GM12878 (cell line): ENCODE data around the gene ZNF213. TPM values are rescaled to one million over a fixed set of nuclear protein-coding genes. Genes with fewer than 3 reads are reported as not detected.
A peak's percentile ranks its signal among the peaks of the same experiment; 100 is the strongest.

Experiments used
- ATAC-seq: fragments of 200-7000 bp; cut with Tn5 transposase; 3 replicates; pipeline ENCODE4 v1.9.1; 2020; ENCODE audit warnings: mild to moderate bottlenecking, moderate library complexity
- BruUV-seq: library from RNA; stranded (reverse); fragments of 400-500 nt; replicated peaks from 2 replicates; lab custom pipeline; 2021; lab: Mats Ljungman, UMichigan
- CTCF ChIA-PET: fragments of 300-600 bp; sonication (Branson Sonifier 250); formaldehyde crosslinking; extraction: SDS; loops from one replicate; lab custom pipeline; 2021; ENCODE audit warnings: inconsistent platforms; lab: Yijun Ruan, JAX
- POLR2A ChIA-PET: fragments of 350-600 bp; formaldehyde crosslinking; extraction: SDS; loops from one replicate; lab custom pipeline; 2021; ENCODE audit warnings: inconsistent platforms; lab: Charles Lee
- RAD21 ChIA-PET: fragments of 300-600 bp; sonication (Branson Sonifier 250); formaldehyde crosslinking; loops from one replicate; lab custom pipeline; 2023; ENCODE audit warnings: antibody characterized with exemption; ENCODE audit not compliant: unreplicated experiment; lab: Charles Lee
- SMC1A ChIA-PET: fragments of 300-600 bp; sonication (Branson Sonifier 250); formaldehyde crosslinking; loops from one replicate; lab custom pipeline; 2023; ENCODE audit not compliant: unreplicated experiment, uncharacterized antibody; lab: Charles Lee
- DNase-seq: peaks from one replicate; pipeline ENCODE4 v3.0.0-alpha.2; 2011; ENCODE audit warnings: low read depth, low spot score
- FAIRE-seq: peaks from 3 replicates; lab custom pipeline; 2011; peaks lifted over from hg19 to GRCh38; lab: Jason Lieb, UNC
- H2AFZ ChIP-seq: 2 replicates; pipeline ENCODE4 v1.6.0; 2011; ENCODE audit warnings: low read depth, low read length, control low read depth; ENCODE audit not compliant: control insufficient read depth
- H3K27ac ChIP-seq: 2 replicates; pipeline ENCODE4 v1.5.1; 2011; ENCODE audit warnings: control low read depth; ENCODE audit not compliant: control insufficient read depth, insufficient read depth
- H3K27me3 ChIP-seq, 2 experiments: replicated peaks in 1 of 2; 2 replicates each; pipeline versions ENCODE4 v1.6.0 to v1.6.1; 2011; ENCODE audit warnings: low read length in 1 of 2; ENCODE audit not compliant: control insufficient read depth in 2 of 2, insufficient read depth in 2 of 2
- H3K36me3 ChIP-seq, 2 experiments: 2 replicates each; pipeline ENCODE4 v1.5.1; 2011; ENCODE audit warnings: low read length in 1 of 2; ENCODE audit not compliant: control insufficient read depth in 2 of 2, insufficient read depth in 2 of 2
- H3K4me1 ChIP-seq: 2 replicates; pipeline ENCODE4 v1.6.1; 2011; ENCODE audit warnings: mild to moderate bottlenecking, low read length, moderate library complexity, mixed read lengths; ENCODE audit not compliant: control insufficient read depth, insufficient read depth
- H3K4me2 ChIP-seq: 2 replicates; pipeline ENCODE4 v1.6.0; 2011; ENCODE audit warnings: control low read depth; ENCODE audit not compliant: control insufficient read depth, insufficient read depth
- H3K4me3 ChIP-seq: fragments of 200-600 bp; sonication (generic); 2 replicates; pipeline ENCODE4 v1.5.1; 2016
- H3K79me2 ChIP-seq: 2 replicates; pipeline ENCODE4 v1.6.0; 2011; ENCODE audit warnings: low read length; ENCODE audit not compliant: control insufficient read depth, insufficient read depth
- H3K9ac ChIP-seq: 2 replicates; pipeline ENCODE4 v1.8.0; 2011; ENCODE audit warnings: low read length, control low read depth, mixed read lengths; ENCODE audit not compliant: control insufficient read depth, insufficient read depth
- H3K9me3 ChIP-seq: replicated peaks from 3 replicates; pipeline ENCODE4 v1.5.1; 2011; ENCODE audit warnings: mild to moderate bottlenecking, low read length; ENCODE audit not compliant: control insufficient read depth, insufficient read depth
- H4K20me1 ChIP-seq: 2 replicates; pipeline ENCODE4 v1.6.0; 2011; ENCODE audit not compliant: control insufficient read depth, insufficient read depth
- IRF4 ChIP-seq: IDR thresholded peaks from 2 replicates; pipeline ENCODE4 v1.6.1; 2011; ENCODE audit warnings: low read depth, low read length
- NFXL1 ChIP-seq: fragments of 450-650 bp; IDR thresholded peaks from 2 replicates; pipeline ENCODE4 v1.6.1; 2017; ENCODE audit warnings: antibody characterized with exemption, mild to moderate bottlenecking, borderline replicate concordance
- SUPT20H ChIP-seq: IDR thresholded peaks from 2 replicates; pipeline ENCODE4 v1.6.1; 2011; ENCODE audit warnings: low read depth, mild to moderate bottlenecking, low read length, moderate library complexity, borderline replicate concordance; ENCODE audit not compliant: control insufficient read depth
- TCF12 ChIP-seq: IDR thresholded peaks from 2 replicates; pipeline ENCODE4 v1.6.1; 2011; ENCODE audit warnings: low read depth, mild to moderate bottlenecking, low read length
- ZBTB4 ChIP-seq: fragments of 450-650 bp; formaldehyde crosslinking; IDR thresholded peaks from 2 replicates; pipeline ENCODE4 v1.4.0; 2022; ENCODE audit warnings: mild to moderate bottlenecking, moderate library complexity
- ZNF687 ChIP-seq: fragments of 450-650 bp; IDR thresholded peaks from 2 replicates; pipeline ENCODE4 v1.6.1; 2017; ENCODE audit warnings: mild to moderate bottlenecking, moderate library complexity
- WGBS: methylation state at CpG from one replicate; pipeline ENCODE4 v1.1.6; 2016; ENCODE audit warnings: low lambda C conversion rate; ENCODE audit not compliant: insufficient replicate concordance, insufficient coverage; ENCODE audit errors: missing lambda C conversion rate; 5-methylcytosine and 5-hydroxymethylcytosine counted together
- in situ Hi-C: fragments of 300-500 bp; cut with MboI; formaldehyde crosslinking; loops from 9 replicates; pipeline ENCODE4 v1.14.3; 2018; ENCODE audit warnings: mixed read lengths
- intact Hi-C: fragments of 100-400 bp; cut with micrococcal nuclease; formaldehyde crosslinking; loops from one replicate; pipeline ENCODE4 v1.14.2; 2022; ENCODE audit not compliant: unreplicated experiment
- polyA plus RNA-seq, 11 experiments: library from polyadenylated mRNA; depleted of rRNA in 4 of 11; unstranded in 6 of 11; stranded (reverse) in 5 of 11; fragments of >200 nt; fragmentation: Nextera tagmentation in 4 of 11; fragmentation: Illumina TruSeq in 1 of 11; extraction: Ambion mirVana in 4 of 11; extraction: Trizol in 1 of 11; gene quantifications; 1 replicate in 1 of 11; 2 replicates in 10 of 11; pipeline versions ENCODE4 v1.2.1 to v1.2.3, GENCODE V29; 2011 to 2016; ENCODE audit warnings: inconsistent platforms in 2 of 11, missing spikeins in 2 of 11, low read depth in 1 of 11
- total RNA-seq, 4 experiments: library from RNA; depleted of rRNA in 3 of 4; stranded (reverse); fragments of >200 nt in 3 of 4; fragmentation: Illumina TruSeq in 1 of 4; extraction: Trizol in 1 of 4; gene quantifications; 2 replicates each; pipeline versions ENCODE4 v1.2.1 to v1.2.3, GENCODE V29; 2013 to 2021
- TF ChIP-seq, protein P1 (sequence below): fragments of 450-650 bp; IDR thresholded peaks from 2 replicates; pipeline ENCODE4 v1.6.1; 2016; ENCODE audit warnings: mild to moderate bottlenecking

The ZNF213 gene
- total and polyA plus RNA-seq, 10 of the 15 experiments (the other 5 are each of a cell fraction or from before 2014, with no cell fraction given), result 0.53 to 9.4 (median 1.1) TPM

DNA sequence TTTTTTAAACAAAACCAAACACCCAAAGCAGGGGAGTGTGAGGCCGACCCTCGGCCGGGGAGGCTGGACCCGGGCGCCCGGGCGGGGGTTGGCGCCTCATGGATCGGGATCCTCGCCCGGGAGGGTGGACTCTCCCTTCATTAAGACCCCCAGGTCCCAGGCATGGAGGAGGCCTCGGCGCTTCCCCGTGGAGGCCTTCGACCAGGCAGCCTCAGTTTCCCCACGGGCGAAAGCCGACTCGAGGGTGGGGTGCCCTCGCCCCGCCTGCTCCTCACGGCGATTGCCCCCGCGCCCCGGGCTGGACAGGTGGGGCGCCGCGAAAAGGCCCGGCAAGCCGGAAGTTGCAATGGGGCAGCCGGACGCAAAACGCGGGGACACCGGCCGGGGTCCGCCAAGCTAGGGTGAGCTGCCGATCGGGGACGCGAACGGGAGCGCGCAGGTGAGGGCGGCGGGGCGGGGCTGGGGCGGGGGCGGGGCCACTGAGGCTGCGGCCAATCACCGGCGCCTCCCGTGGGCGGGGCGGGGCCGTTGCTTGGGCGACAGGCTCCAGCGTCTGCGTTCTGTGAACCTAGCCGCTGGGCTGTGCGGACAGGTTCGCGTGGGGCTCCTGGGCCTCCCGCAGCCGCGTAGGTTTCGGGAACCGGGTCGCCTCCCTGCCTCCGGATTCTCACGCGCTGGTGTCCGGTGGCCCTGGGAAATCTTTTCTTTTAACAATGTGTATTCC, 28.5 kb upstream of the ZNF213 start (continued):
- no peak for TF ChIP-seq SUPT20H
- no peak for TF ChIP-seq IRF4
- TF ChIP-seq, protein P1, sequence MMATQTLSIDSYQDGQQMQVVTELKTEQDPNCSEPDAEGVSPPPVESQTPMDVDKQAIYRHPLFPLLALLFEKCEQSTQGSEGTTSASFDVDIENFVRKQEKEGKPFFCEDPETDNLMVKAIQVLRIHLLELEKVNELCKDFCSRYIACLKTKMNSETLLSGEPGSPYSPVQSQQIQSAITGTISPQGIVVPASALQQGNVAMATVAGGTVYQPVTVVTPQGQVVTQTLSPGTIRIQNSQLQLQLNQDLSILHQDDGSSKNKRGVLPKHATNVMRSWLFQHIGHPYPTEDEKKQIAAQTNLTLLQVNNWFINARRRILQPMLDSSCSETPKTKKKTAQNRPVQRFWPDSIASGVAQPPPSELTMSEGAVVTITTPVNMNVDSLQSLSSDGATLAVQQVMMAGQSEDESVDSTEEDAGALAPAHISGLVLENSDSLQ, result no peak

- BruUV-seq, result no TSS peak
- Histone ChIP-seq H3K9ac (peak within 1 kb of the TSS; percentile 38), H3K4me3 (peak within 1 kb of the TSS; percentile 55), H3K4me2 (peak within 1 kb of the TSS; percentile 50), H3K4me1 (no peaks in the 10 kb centered on the region; the same call in 1 of the 2 replicates), H3K27me3 (no peaks in the 10 kb centered on the region; a peak in 1 of 4 replicates), H3K9me3 (no peaks in the 10 kb centered on the region), H4K20me1 (no peaks in the 10 kb centered on the region), H3K27ac (no peak within 1 kb of the TSS; the same call in 1 of the 2 replicates), H2AFZ (peak within 1 kb of the TSS; percentile 42), H3K79me2 (no peaks in the 10 kb centered on the region), H3K36me3 (no peaks in the 10 kb centered on the region)
- CTCF ChIA-PET, result interaction anchor here (0.7 to 3.0 kb wide), 7 partner anchors 9 to 37 kb away, joined by 3 to 34 read pairs (median 4); partner anchors contain the start of gene ZNF213
- intact Hi-C loops (no loop called here), in situ Hi-C loops (no loop called here)
- RAD21 ChIA-PET, result interaction anchor here (1.5 kb wide), 1 partner anchor 17 kb away, joined by 7 read pairs; no protein-coding TSS in a partner anchor
- no peak for FAIRE-seq
- SMC1A ChIA-PET, result interaction anchor here (0.7 to 1.8 kb wide), 6 partner anchors 10 to 47 kb away, joined by 3 to 7 read pairs (median 4); partner anchors contain the start of gene IL32
- peak; percentile 44 for ATAC-seq
- POLR2A ChIA-PET, result interaction anchor here (0.9 to 1.4 kb wide), 2 partner anchors 9 to 16 kb away, joined by 3 to 5 read pairs; no protein-coding TSS in a partner anchor
- WGBS, result 34% methylated on average over 21 of the region's 23 CpGs
- DNase-seq, result no peak
- TF ChIP-seq ZBTB4 (CRISPR knock-in tag) (no peak), ZNF687 (no peak), NFXL1 (no peak), TCF12 (no peak)
Observed at GRCh38 chr16:3112058-3112880, 22.6 kb upstream of the ZNF213 start, which contains the start of gene ZNF205. Gene ZNF205, plus strand, starts transcription at chr16:3112586. Its CDS starts 845 bp downstream, at chr16:3113431.
